ENCODE measurements around the gene DYNLT2. TPM values are rescaled to one million over a fixed set of nuclear protein-coding genes. Genes with fewer than 3 reads are reported as not detected.
A peak's percentile ranks its signal among the peaks of the same experiment; 100 is the strongest.

Gene DYNLT2
- total RNA-seq, 1 experiment from 2014 or later = 1.7 TPM

DNA sequence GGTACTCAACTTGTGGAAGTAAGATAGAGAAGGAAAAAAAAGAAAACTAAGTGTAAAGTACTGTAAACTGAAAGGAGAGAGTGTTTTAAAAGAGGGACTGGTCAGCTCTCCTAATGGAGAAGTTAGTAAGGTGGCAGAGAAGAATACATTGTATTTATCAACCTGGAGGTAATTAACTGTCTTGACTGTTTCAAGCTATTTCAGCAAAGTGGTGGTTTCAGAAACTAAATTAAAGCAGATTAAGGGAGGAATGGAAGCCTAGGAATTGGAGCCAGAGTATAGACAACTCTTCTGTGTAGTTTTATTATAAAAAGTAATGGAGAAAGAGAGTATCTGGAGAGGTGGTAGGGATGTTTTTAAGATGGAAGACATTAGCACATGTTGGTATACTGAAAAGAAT, 24.4 kb downstream of the DYNLT2 start:
- Histone ChIP-seq H3K36me3 (replicated peaks; ENCODE audit: control insufficient read depth, insufficient read depth, low read length) (no peaks in the 10 kb centered on the region), H3K4me3 (ENCODE audit: insufficient read depth, low read depth, low read length) (no peak overlapping the region), H3K27me3 (ENCODE audit: control insufficient read depth, insufficient read depth, low read length) (peaks cover 2% of the 10 kb centered on the region; the same call in 1 of the 2 replicates)
- DNase-seq = no peak

DNA sequence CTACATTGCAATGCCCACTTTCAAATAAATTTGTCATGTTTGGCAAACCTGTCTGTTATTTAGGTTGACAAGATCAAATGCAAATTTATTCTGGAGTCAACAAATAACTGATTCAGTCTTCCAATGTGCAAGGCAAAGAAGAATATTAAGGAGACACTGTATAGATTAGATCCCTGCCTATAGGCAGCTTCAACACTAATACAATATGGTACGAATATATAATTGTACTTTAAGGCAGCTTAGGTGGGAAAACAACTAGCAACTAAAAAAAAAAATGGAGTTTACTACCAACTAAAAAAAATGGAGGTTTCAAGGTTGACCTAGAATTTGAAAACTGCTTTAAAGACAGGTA, 25.3 kb downstream of the DYNLT2 start:
- Histone ChIP-seq H3K4me3 (ENCODE audit: insufficient read depth, low read depth, low read length) (no peak overlapping the region), H3K36me3 (replicated peaks; ENCODE audit: control insufficient read depth, insufficient read depth, low read length) (no peaks in the 10 kb centered on the region)
- DNase-seq = no peak

DNA sequence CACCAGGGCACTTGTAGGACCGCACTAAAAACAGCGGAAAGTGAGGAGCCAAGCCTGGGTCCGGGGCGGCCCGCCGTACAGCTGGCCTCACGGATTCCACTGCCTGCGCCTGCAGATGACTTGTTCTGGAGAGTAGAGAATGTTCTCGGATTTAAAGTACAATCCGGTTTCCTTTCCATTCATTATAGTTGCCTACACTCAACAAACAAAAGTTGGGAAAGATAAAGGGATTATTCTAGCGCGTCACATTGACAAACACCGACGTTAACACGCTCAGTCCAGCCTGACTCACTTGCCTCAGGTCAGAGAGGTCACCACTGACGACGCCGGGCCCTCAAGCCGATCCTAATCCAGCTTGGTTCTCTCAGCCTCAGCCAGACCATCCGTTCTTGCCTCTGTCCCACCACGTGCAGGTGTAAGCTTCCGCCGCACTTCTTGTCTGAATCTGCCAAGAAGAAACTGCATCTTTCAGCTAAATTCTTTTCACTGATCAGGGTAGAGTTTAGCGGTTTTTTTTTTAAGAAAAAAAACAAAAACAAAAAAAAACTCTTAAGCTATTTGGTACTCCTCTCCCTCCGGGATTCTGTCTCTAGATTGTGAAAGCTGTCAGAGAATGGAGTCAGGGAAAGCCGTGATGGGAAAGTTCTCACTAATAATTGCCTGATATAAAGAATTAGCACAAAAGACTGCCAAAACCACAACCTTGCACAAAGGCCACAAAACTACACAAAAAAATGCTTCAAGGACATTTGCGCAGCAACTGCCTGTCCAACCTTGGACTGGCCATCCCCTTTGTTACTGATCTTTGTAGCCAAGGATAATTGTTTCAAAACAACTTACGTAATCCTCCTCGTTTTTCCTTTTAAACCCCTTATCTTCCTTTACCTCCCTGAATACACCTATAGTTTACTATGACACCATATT, 26.0 kb downstream of the DYNLT2 start:
- Histone ChIP-seq H3K4me3 (ENCODE audit: insufficient read depth, low read depth, low read length) (peak overlapping the region; percentile 90), H3K27me3 (ENCODE audit: control insufficient read depth, insufficient read depth, low read length) (peaks cover 2% of the 10 kb centered on the region; the same call in 1 of the 2 replicates), H3K36me3 (replicated peaks; ENCODE audit: control insufficient read depth, insufficient read depth, low read length) (no peaks in the 10 kb centered on the region)
- peak; percentile 68 for DNase-seq

More for the DNA sequence above, 25.3 kb downstream of the DYNLT2 start:
- peaks cover 2% of the 10 kb centered on the region; the same call in 1 of the 2 replicates for H3K27me3 ChIP-seq (ENCODE audit: control insufficient read depth, insufficient read depth, low read length)

DNA sequence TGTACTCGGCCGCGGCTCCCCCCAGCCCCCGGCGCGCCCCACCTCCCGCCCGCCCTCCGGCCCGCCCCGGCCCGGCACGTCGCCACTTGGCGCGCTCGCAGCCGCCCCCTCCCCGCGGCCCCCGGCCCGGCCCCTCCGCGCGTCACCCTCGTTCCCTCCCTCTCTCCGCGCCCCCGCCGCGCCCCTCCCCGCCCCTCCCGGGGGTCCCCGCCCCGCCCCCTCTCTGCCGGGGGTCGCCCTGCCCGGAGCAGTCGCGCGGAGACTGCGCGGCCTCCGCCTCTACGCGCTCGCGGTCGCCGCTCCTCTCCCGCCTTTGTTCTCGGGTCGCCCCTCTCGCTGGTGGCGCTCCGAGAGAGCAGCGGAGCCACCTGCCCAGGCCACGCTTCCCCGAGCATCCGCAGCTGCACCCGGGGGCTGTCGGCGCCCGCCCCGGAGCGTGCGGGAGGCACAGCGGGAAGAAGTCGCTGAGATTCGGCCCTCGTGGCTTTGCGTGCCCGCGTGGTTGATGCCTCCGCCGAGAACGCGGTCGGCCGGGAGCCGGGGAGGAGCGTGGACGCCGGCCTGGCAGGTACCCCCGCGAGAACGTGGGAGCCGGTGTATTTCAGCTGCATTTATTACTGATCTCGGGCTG, 26.8 kb downstream of the DYNLT2 start, which contains the start of gene PHF10:
PHF10 (minus strand) TSS at position 7 of the 631 bp plus-strand sequence. CDS start 569 bp downstream, outside the sequence.
- peak; percentile 94 for DNase-seq
- Histone ChIP-seq H3K4me3 (ENCODE audit: insufficient read depth, low read depth, low read length) (peak within 1 kb of the TSS; percentile 90), H3K27me3 (ENCODE audit: control insufficient read depth, insufficient read depth, low read length) (peaks cover 2% of the 10 kb centered on the region; the same call in 1 of the 2 replicates), H3K36me3 (replicated peaks; ENCODE audit: control insufficient read depth, insufficient read depth, low read length) (no peaks in the 10 kb centered on the region)

DNA sequence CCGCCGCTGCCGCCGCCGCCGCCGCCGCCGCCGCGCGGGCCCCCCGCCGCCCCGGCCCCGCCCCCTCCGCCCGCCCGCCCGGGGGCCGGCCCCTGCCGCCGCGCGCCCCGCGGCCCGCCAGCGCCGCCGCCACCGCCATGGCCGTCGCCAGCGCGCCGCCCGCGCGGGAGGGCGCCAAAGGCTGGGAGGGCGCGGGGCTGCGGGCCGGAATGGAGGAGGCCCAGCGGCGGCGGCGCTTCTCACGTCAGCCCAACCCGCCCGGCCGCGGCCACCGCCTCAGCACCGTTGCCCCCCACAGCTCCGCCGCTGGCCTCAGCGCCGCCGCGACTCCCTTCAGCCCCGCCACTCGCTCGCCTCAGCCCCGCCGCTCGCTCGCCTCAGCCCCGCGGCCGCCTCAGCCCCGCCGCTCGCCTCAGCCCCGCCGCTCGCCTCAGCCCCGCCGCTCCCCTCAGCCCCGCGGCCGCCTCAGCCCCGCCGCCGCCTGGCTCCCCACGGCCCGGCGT, 27.3 kb downstream of the DYNLT2 start:
- DNase-seq = peak; percentile 89

DNA sequence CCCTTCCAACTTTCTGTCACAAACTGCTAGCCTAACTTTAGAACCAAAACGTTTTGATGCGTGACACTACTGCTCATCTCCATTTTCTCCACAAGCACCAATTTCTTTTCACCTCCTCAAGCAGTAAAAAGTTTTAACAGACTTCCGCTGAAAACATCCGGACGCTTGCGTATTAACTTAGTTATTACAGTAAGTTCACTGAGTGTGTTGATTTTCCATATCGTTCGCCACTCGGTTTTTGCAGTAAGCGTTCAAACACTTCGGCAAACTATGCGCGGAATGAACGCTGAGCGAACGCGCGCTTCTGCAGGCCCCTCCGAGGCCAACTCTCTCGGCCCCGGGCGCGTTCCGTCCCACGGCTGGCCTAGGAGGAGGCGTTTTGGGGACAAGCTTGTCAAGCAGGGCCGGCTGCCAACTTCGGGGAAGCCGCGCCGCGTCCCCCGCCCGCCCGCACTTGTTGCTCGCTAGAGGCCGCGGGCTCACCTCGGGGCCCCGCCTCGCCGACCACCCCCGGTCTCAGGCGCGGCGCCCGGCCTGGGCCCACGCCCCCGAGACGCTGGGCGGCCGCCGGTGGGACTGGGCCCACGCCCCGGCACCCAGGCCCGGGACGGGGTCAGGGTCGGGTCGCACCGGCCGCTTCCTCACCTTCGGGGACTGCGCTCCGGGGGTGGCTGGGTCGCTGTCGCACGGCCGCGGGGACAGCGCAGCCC, 28.0 kb downstream of the DYNLT2 start:
- peak; percentile 83 for DNase-seq
- Histone ChIP-seq H3K4me3 (ENCODE audit: insufficient read depth, low read depth, low read length) (peak overlapping the region; percentile 63), H3K36me3 (replicated peaks; ENCODE audit: control insufficient read depth, insufficient read depth, low read length) (no peaks in the 10 kb centered on the region), H3K27me3 (ENCODE audit: control insufficient read depth, insufficient read depth, low read length) (peaks cover 2% of the 10 kb centered on the region; the same call in 1 of the 2 replicates)

More for the DNA sequence above, 27.3 kb downstream of the DYNLT2 start:
- Histone ChIP-seq H3K36me3 (replicated peaks; ENCODE audit: control insufficient read depth, insufficient read depth, low read length) (no peaks in the 10 kb centered on the region), H3K27me3 (ENCODE audit: control insufficient read depth, insufficient read depth, low read length) (peaks cover 2% of the 10 kb centered on the region; the same call in 1 of the 2 replicates), H3K4me3 (ENCODE audit: insufficient read depth, low read depth, low read length) (peak overlapping the region; percentile 45)

DNA sequence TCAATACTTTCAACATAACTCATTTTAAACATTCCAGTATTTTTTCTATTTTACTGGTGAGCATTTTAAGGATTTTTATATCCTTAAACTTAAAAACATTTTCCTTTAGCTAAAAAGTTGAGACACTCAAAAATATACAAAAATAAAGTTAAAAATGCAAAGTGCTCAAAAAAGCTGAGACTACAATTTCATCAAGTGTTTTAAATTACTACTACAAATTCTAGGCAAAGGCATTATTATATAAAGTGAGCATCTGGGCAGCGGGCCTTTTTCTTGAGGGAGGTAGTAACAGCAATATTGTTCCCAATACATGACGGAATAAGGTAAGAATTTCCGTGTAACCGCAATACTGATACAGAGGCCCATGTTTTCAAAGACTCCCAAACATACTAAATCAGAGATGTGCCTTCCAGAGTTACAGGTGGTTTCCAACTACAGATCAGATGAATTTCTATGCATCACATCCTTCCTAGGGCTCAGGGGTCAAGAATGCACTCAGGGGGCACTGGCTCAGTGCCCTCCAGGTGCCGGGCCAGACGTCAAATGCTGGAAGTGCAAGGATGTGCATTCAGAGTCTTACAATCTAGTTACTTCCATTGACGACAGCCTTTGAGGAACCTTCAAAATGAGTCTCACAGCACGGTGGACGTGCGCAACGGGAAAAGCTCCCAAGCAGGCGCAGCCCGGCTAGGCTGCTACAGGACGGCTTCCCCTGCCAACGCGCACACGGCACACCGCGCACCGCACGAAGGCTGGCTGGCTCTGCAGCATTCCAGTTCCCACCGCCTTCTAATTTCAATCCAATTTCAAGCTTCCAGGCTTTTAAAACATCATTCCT, 28.8 kb downstream of the DYNLT2 start:
- H3K4me3 ChIP-seq (ENCODE audit: insufficient read depth, low read depth, low read length) = peak overlapping the region; percentile 63
- H3K27me3 ChIP-seq (ENCODE audit: control insufficient read depth, insufficient read depth, low read length) = peaks cover 2% of the 10 kb centered on the region; the same call in 1 of the 2 replicates
- H3K36me3 ChIP-seq (replicated peaks; ENCODE audit: control insufficient read depth, insufficient read depth, low read length) = no peaks in the 10 kb centered on the region
- peak; percentile 62 for DNase-seq

- H3K4me3 ChIP-seq (ENCODE audit: insufficient read depth, low read depth, low read length) = no peak overlapping the region
- H3K27me3 ChIP-seq (ENCODE audit: control insufficient read depth, insufficient read depth, low read length) = peaks cover 2% of the 10 kb centered on the region; the same call in 1 of the 2 replicates
- H3K36me3 ChIP-seq (replicated peaks; ENCODE audit: control insufficient read depth, insufficient read depth, low read length) = peaks cover 3% of the 10 kb centered on the region
- DNase-seq = no peak
Observed at GRCh38 chr6:169720207-169720855, 31.0 kb downstream of the DYNLT2 start.

DNA sequence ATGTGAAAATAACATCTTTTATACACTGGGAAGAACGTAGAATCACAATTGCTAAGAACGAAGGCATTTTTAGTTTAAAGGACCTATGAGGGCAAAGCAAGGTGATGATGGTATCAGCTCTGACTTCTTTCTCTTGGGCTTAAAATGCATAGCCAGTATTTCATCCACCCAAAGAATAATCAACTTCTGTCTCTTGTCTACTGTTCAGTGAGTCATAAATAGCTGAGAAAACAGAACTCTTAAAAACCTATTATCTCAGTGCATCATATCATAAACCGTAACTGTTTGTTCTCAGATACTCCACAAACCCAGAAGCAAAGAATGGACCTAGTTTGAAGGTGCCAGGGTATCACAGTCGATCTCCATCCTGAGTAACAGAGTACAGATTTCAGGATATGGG, 32.3 kb downstream of the DYNLT2 start:
- Histone ChIP-seq H3K27me3 (ENCODE audit: control insufficient read depth, insufficient read depth, low read length) (no peaks in the 10 kb centered on the region), H3K4me3 (ENCODE audit: insufficient read depth, low read depth, low read length) (no peak overlapping the region), H3K36me3 (replicated peaks; ENCODE audit: control insufficient read depth, insufficient read depth, low read length) (peaks cover 7% of the 10 kb centered on the region)
- DNase-seq = no peak

DNA sequence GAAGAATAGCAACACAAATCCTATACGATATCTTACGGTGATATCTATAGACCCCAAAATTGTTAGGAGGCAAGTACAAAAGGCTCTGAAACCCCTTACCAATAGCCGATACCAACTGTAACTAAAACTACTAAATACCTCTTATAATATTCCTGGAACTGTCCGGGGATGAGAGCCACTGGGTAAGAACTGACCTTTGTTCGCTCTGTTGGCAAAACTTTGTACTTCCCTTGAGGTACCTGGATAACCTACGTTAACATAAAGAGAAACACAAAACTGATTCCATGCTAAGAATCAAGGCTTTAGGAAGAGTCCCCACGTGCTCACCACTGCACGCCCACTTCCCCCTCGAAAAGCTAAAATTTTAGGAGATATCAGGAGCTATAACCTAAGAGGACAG, 36.8 kb downstream of the DYNLT2 start:
- no peak for DNase-seq
- H3K27me3 ChIP-seq (ENCODE audit: control insufficient read depth, insufficient read depth, low read length) = no peaks in the 10 kb centered on the region
- H3K4me3 ChIP-seq (ENCODE audit: insufficient read depth, low read depth, low read length) = no peak overlapping the region
- H3K36me3 ChIP-seq (replicated peaks; ENCODE audit: control insufficient read depth, insufficient read depth, low read length) = peaks cover 13% of the 10 kb centered on the region

DNA sequence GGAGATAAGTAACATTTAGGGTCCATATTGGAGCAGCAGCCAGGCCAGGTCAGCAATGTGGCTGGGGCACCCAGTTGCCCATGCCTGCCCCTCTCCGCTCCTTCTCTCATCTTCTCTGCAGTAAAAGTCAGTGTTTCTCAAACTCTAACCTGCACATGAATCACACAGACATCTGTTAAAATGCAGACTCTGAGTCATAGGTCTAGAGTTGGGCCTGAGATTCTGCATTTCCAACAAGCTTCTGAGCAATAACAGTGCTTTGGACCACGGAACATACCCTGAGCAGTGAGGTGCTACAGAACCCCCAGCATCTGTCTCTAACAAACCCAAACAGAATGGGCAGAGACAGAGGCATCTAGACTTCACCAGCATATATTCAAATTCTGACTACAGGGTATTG, 37.2 kb downstream of the DYNLT2 start:
- Histone ChIP-seq H3K36me3 (replicated peaks; ENCODE audit: control insufficient read depth, insufficient read depth, low read length) (peaks cover 13% of the 10 kb centered on the region), H3K4me3 (ENCODE audit: insufficient read depth, low read depth, low read length) (no peak overlapping the region), H3K27me3 (ENCODE audit: control insufficient read depth, insufficient read depth, low read length) (no peaks in the 10 kb centered on the region)
- DNase-seq = no peak

- Histone ChIP-seq H3K36me3 (replicated peaks; ENCODE audit: control insufficient read depth, insufficient read depth, low read length) (peaks cover 11% of the 10 kb centered on the region), H3K4me3 (ENCODE audit: insufficient read depth, low read depth, low read length) (no peak overlapping the region), H3K27me3 (ENCODE audit: control insufficient read depth, insufficient read depth, low read length) (no peaks in the 10 kb centered on the region)
- no peak for DNase-seq
Observed at GRCh38 chr6:169710009-169710408, 41.4 kb downstream of the DYNLT2 start.

- DNase-seq = no peak
- Histone ChIP-seq H3K27me3 (ENCODE audit: control insufficient read depth, insufficient read depth, low read length) (no peaks in the 10 kb centered on the region), H3K36me3 (replicated peaks; ENCODE audit: control insufficient read depth, insufficient read depth, low read length) (peaks cover 10% of the 10 kb centered on the region), H3K4me3 (ENCODE audit: insufficient read depth, low read depth, low read length) (no peak overlapping the region)
Observed at GRCh38 chr6:169709293-169709692, 42.1 kb downstream of the DYNLT2 start.

Measured in H7 (cell line).